IMR-90 (cell line): Measurements from ENCODE around the gene RGMA. TPM values are rescaled to one million over a fixed set of nuclear protein-coding genes. Genes with fewer than 3 reads are reported as not detected.

Source experiments
- ATAC-seq: fragments of 200-7000 bp; cut with Tn5 transposase; 2 replicates; pipeline ENCODE4 v1.9.1; 2020; ENCODE audit warnings: low read depth, mild to moderate bottlenecking, moderate library complexity
- BruUV-seq: library from RNA; stranded (reverse); fragments of 400-500 nt; replicated peaks from 2 replicates; lab custom pipeline; 2021; lab: Mats Ljungman, UMichigan
- CTCF ChIA-PET: fragments of 300-600 bp; formaldehyde crosslinking; extraction: SDS; loops from one replicate; lab custom pipeline; 2021; ENCODE audit warnings: antibody characterized with exemption; lab: Yijun Ruan, JAX
- POLR2A ChIA-PET: fragments of 300-600 bp; sonication (Branson Sonifier 250); formaldehyde crosslinking; loops from one replicate; lab custom pipeline; 2022; ENCODE audit warnings: antibody characterized with exemption; ENCODE audit not compliant: unreplicated experiment; lab: Charles Lee
- DNase-seq: peaks from one replicate; pipeline ENCODE4 v3.0.0; 2013
- H2AFZ ChIP-seq: replicated peaks from 2 replicates; pipeline ENCODE3; 2013; ENCODE audit warnings: low read length, mild to moderate bottlenecking; ENCODE audit not compliant: poor library complexity
- H2AK5ac ChIP-seq: 2 replicates; pipeline ENCODE4 v1.6.1; 2013; ENCODE audit warnings: low read depth, low read length, inconsistent platforms
- H2AK9ac ChIP-seq: replicated peaks from 2 replicates; pipeline ENCODE3; 2013; ENCODE audit warnings: mild to moderate bottlenecking, low read depth, low read length, moderate library complexity; ENCODE audit not compliant: poor library complexity
- H2BK120ac ChIP-seq: 2 replicates; pipeline ENCODE4 v1.6.1; 2013; ENCODE audit warnings: low read depth, low read length, inconsistent platforms
- H2BK15ac ChIP-seq: 3 replicates; pipeline ENCODE4 v1.6.1; 2013; ENCODE audit warnings: low read depth, low read length, inconsistent platforms
- H2BK20ac ChIP-seq: 2 replicates; pipeline ENCODE4 v1.6.1; 2013; ENCODE audit warnings: low read depth, mild to moderate bottlenecking, inconsistent platforms, low read length, moderate library complexity
- H2BK5ac ChIP-seq: 2 replicates; pipeline ENCODE4 v1.6.1; 2013; ENCODE audit warnings: mild to moderate bottlenecking, low read depth, low read length, inconsistent platforms; ENCODE audit not compliant: poor library complexity, severe bottlenecking
- H3K14ac ChIP-seq: replicated peaks from 2 replicates; pipeline ENCODE4 v1.6.1; 2013; ENCODE audit warnings: low read depth, low read length, inconsistent platforms
- H3K18ac ChIP-seq: 2 replicates; pipeline ENCODE4 v1.6.1; 2013; ENCODE audit warnings: low read depth, low read length, control low read depth
- H3K23ac ChIP-seq: 2 replicates; pipeline ENCODE4 v1.6.1; 2013; ENCODE audit warnings: low read depth, low read length, inconsistent platforms
- H3K27ac ChIP-seq: 2 replicates; pipeline ENCODE4 v1.5.1; 2013; ENCODE audit warnings: mild to moderate bottlenecking, control low read depth, low read length; ENCODE audit not compliant: insufficient read depth
- H3K27me3 ChIP-seq: 2 replicates; pipeline ENCODE4 v1.6.1; 2013; ENCODE audit warnings: low read length; ENCODE audit not compliant: control insufficient read depth, insufficient read depth
- H3K36me3 ChIP-seq: 2 replicates; pipeline ENCODE4 v1.6.1; 2013; ENCODE audit warnings: low read length, mixed read lengths; ENCODE audit not compliant: control insufficient read depth, insufficient read depth
- H3K4ac ChIP-seq: 2 replicates; pipeline ENCODE4 v1.6.1; 2013; ENCODE audit warnings: low read depth, low read length, inconsistent platforms
- H3K4me1 ChIP-seq: 2 replicates; pipeline ENCODE4 v1.6.1; 2013; ENCODE audit warnings: low read length, mixed read lengths; ENCODE audit not compliant: control insufficient read depth, insufficient read depth
- H3K4me2 ChIP-seq: 2 replicates; pipeline ENCODE4 v1.6.1; 2013; ENCODE audit warnings: low read depth, mild to moderate bottlenecking, control low read depth, low read length, moderate library complexity
- H3K4me3 ChIP-seq: 2 replicates; pipeline ENCODE4 v1.5.1; 2013; ENCODE audit warnings: low read depth, mild to moderate bottlenecking, control low read depth, low read length, moderate library complexity; ENCODE audit not compliant: insufficient read depth
- H3K56ac ChIP-seq: 2 replicates; pipeline ENCODE4 v1.6.1; 2013; ENCODE audit warnings: low read length, inconsistent platforms; ENCODE audit not compliant: insufficient read depth; ENCODE audit errors: extremely low read depth
- H3K79me1 ChIP-seq, 2 experiments: 2 replicates each; pipeline ENCODE4 v1.6.1; 2013; ENCODE audit warnings: low read length in 2 of 2, inconsistent platforms in 1 of 2, low read depth in 1 of 2
- H3K9ac ChIP-seq: 2 replicates; pipeline ENCODE4 v1.6.1; 2013; ENCODE audit warnings: low read depth, low read length, control low read depth
- H3K9me1 ChIP-seq: 2 replicates; pipeline ENCODE4 v1.6.1; 2013; ENCODE audit warnings: low read length, inconsistent platforms; ENCODE audit not compliant: insufficient read depth
- H3K9me3 ChIP-seq: 2 replicates; pipeline ENCODE4 v1.6.1; 2013; ENCODE audit warnings: low read length; ENCODE audit not compliant: control insufficient read depth, insufficient read depth
- H4K20me1 ChIP-seq: 2 replicates; pipeline ENCODE4 v1.6.1; 2013; ENCODE audit warnings: low read length, inconsistent platforms; ENCODE audit not compliant: insufficient read depth
- H4K5ac ChIP-seq: 2 replicates; pipeline ENCODE4 v1.6.1; 2013; ENCODE audit warnings: mild to moderate bottlenecking, low read depth, low read length, control low read depth
- H4K8ac ChIP-seq, 2 experiments: 2 replicates each; pipeline ENCODE4 v1.6.1; 2013; ENCODE audit warnings: low read depth in 2 of 2, low read length in 2 of 2, control low read depth in 1 of 2, inconsistent platforms in 1 of 2
- H4K91ac ChIP-seq: 2 replicates; pipeline ENCODE4 v1.6.1; 2013; ENCODE audit warnings: low read depth, low read length, inconsistent platforms; ENCODE audit not compliant: insufficient read depth
- BHLHE40 ChIP-seq: fragments of 150-350 bp; IDR thresholded peaks from 2 replicates; pipeline ENCODE4 v1.6.1; 2016; ENCODE audit warnings: mild to moderate bottlenecking, low read depth, low read length
- CEBPB ChIP-seq: IDR thresholded peaks from 2 replicates; pipeline ENCODE4 v1.6.1; 2012; ENCODE audit warnings: low read depth, low read length, improper control_type of control experiment
- MAFK ChIP-seq: IDR thresholded peaks from 2 replicates; pipeline ENCODE4 v1.6.1; 2012; ENCODE audit warnings: low read depth, low read length, improper control_type of control experiment
- MXI1 ChIP-seq: IDR thresholded peaks from 2 replicates; pipeline ENCODE4 v1.6.1; 2012; ENCODE audit warnings: low read depth, mild to moderate bottlenecking, low read length, moderate library complexity, borderline replicate concordance
- NFE2L2 ChIP-seq: fragments of 150-350 bp; IDR thresholded peaks from 2 replicates; pipeline ENCODE4 v1.6.1; 2016; ENCODE audit warnings: low read depth, mild to moderate bottlenecking, low read length
- POLR2A ChIP-seq: IDR thresholded peaks from 2 replicates; pipeline ENCODE4 v1.6.1; 2012; ENCODE audit warnings: mild to moderate bottlenecking, low read depth, low read length
- RAD21 ChIP-seq: IDR thresholded peaks from 2 replicates; pipeline ENCODE4 v1.6.1; 2012; ENCODE audit warnings: low read length, improper control_type of control experiment
- RFX5 ChIP-seq: IDR thresholded peaks from 2 replicates; pipeline ENCODE4 v1.8.0; 2012; ENCODE audit warnings: low read depth, mild to moderate bottlenecking, low read length, moderate library complexity
- SMC3 ChIP-seq: fragments of 150-350 bp; IDR thresholded peaks from 2 replicates; pipeline ENCODE4 v1.6.1; 2016; ENCODE audit warnings: low read depth, mild to moderate bottlenecking, antibody characterized with exemption, low read length, moderate library complexity
- WGBS, 2 experiments: methylation state at CpG; one replicate each; pipeline versions ENCODE4 v1.1.5 to v1.1.7; 2013; ENCODE audit warnings: missing lambda C conversion rate in 2 of 2; ENCODE audit not compliant: insufficient read length in 1 of 2; ENCODE audit errors: extremely low coverage in 2 of 2; 5-methylcytosine and 5-hydroxymethylcytosine counted together
- dilution Hi-C: fragments of 300-500 bp; cut with HindIII; formaldehyde crosslinking; loops from one replicate; pipeline ENCODE4 v1.14.3; 2018; ENCODE audit warnings: low sequenced_read_pairs; ENCODE audit not compliant: unreplicated experiment
- in situ Hi-C: fragments of 300-500 bp; cut with MboI; formaldehyde crosslinking; loops from 3 replicates; pipeline ENCODE4 v1.14.3; 2019; ENCODE audit warnings: low sequenced_read_pairs, inconsistent platforms, mixed read lengths
- intact Hi-C: fragments of 100-400 bp; cut with micrococcal nuclease; formaldehyde crosslinking; loops from 2 replicates; pipeline ENCODE4 v1.10.0; 2022
- polyA plus RNA-seq, 3 experiments: library from polyadenylated mRNA; depleted of rRNA; stranded (reverse); fragments of >200 nt; gene quantifications; 2 replicates each; pipeline ENCODE4 v1.2.3, GENCODE V29; 2012; ENCODE audit warnings: low replicate concordance in 1 of 3
- total RNA-seq: library from RNA; depleted of rRNA; stranded (reverse); fragments of >200 nt; gene quantifications from 2 replicates; pipeline ENCODE4 v1.2.3, GENCODE V29; 2012
- TF ChIP-seq, protein P1 (sequence below): conservative IDR thresholded peaks from 2 replicates; pipeline ENCODE4 v1.5.1; 2012; ENCODE audit warnings: mild to moderate bottlenecking, low read depth, low read length, improper control_type of control experiment

RGMA gene
- total and polyA plus RNA-seq, 2 of the 4 experiments (the other 2 are of a cell fraction) = 0.18 to 0.26 TPM

- no peaks in the 10 kb centered on the region for H3K9me1 ChIP-seq
- no peak overlapping the region for H2BK5ac ChIP-seq
- no TSS peak for BruUV-seq
- no peaks in the 10 kb centered on the region for H3K4me1 ChIP-seq
- no peak overlapping the region for H2BK20ac ChIP-seq
- no peaks in the 10 kb centered on the region for H3K36me3 ChIP-seq
- no peak overlapping the region for H3K4me2 ChIP-seq
- H2AK9ac ChIP-seq = no peak overlapping the region
- intact Hi-C loops (no loop called here), in situ Hi-C loops (no loop called here), dilution Hi-C loops (no loop called here)
- H3K56ac ChIP-seq = no peak overlapping the region
- H2AK5ac ChIP-seq = no peak overlapping the region
- H4K91ac ChIP-seq = no peak overlapping the region
- H3K18ac ChIP-seq = no peak overlapping the region
- no peak overlapping the region for H2AFZ ChIP-seq
- H4K8ac ChIP-seq = no peak overlapping the region
- WGBS, 2 experiments = 86% methylated on average over 9 of the region's 27 CpGs; no CpG with 5 or more reads in 1 of the 2 experiments
- H3K14ac ChIP-seq = no peak overlapping the region
- no peak for ATAC-seq
- no peak overlapping the region for H2BK120ac ChIP-seq
- H3K27ac ChIP-seq = no peak overlapping the region
- no peak for DNase-seq
- no peak overlapping the region for H4K5ac ChIP-seq
- no peak overlapping the region for H3K4me3 ChIP-seq
- H3K9ac ChIP-seq = no peak overlapping the region
- peaks cover 3% of the 10 kb centered on the region; the same call in 1 of the 2 replicates for H3K9me3 ChIP-seq
- TF ChIP-seq BHLHE40 (no peak), SMC3 (no peak), MAFK (no peak), POLR2A (no peak), MXI1 (no peak), CEBPB (no peak), NFE2L2 (no peak), RAD21 (no peak), RFX5 (no peak)
- TF ChIP-seq, protein P1, sequence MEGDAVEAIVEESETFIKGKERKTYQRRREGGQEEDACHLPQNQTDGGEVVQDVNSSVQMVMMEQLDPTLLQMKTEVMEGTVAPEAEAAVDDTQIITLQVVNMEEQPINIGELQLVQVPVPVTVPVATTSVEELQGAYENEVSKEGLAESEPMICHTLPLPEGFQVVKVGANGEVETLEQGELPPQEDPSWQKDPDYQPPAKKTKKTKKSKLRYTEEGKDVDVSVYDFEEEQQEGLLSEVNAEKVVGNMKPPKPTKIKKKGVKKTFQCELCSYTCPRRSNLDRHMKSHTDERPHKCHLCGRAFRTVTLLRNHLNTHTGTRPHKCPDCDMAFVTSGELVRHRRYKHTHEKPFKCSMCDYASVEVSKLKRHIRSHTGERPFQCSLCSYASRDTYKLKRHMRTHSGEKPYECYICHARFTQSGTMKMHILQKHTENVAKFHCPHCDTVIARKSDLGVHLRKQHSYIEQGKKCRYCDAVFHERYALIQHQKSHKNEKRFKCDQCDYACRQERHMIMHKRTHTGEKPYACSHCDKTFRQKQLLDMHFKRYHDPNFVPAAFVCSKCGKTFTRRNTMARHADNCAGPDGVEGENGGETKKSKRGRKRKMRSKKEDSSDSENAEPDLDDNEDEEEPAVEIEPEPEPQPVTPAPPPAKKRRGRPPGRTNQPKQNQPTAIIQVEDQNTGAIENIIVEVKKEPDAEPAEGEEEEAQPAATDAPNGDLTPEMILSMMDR = no peak
- H3K23ac ChIP-seq = no peak overlapping the region
- no peaks in the 10 kb centered on the region for H3K79me1 ChIP-seq
- POLR2A ChIA-PET = no interaction called here
- H3K4ac ChIP-seq = no peak overlapping the region
- no peaks in the 10 kb centered on the region for H4K20me1 ChIP-seq
- CTCF ChIA-PET = interaction anchor here (1.2 kb wide), 1 partner anchor 9 kb away, joined by 6 read pairs; no protein-coding TSS in a partner anchor
- H3K27me3 ChIP-seq = peaks cover 4% of the 10 kb centered on the region; the same call in 1 of the 2 replicates
- H2BK15ac ChIP-seq = no peak overlapping the region
These were observed 43.7 kb downstream of the RGMA start for GRCh38 chr15:93045191-93045785.
